Neural progenitor cell (in vitro differentiated cells): ENCODE results near the gene TRAF7. TPM values are rescaled to one million over a fixed set of nuclear protein-coding genes. Genes with fewer than 3 reads are reported as not detected.

Source experiments
- DNase-seq: peaks from one replicate; pipeline ENCODE4 v3.0.0-alpha.2; 2016; ENCODE audit warnings: low spot score
- H2AFZ ChIP-seq: fragments of 200-600 bp; sonication (generic); replicated peaks from 2 replicates; pipeline ENCODE4 v1.6.1; 2016; ENCODE audit warnings: antibody characterized with exemption
- H3F3A ChIP-seq: fragments of 200-600 bp; sonication (generic); 2 replicates; pipeline ENCODE4 v1.6.1; 2016; ENCODE audit warnings: antibody characterized with exemption, low read depth
- H3K27ac ChIP-seq: fragments of 200-600 bp; sonication (generic); 2 replicates; pipeline ENCODE4 v1.5.1; 2016; ENCODE audit warnings: mild to moderate bottlenecking
- H3K27me3 ChIP-seq: fragments of 200-600 bp; sonication (generic); 2 replicates; pipeline ENCODE4 v1.6.1; 2016; ENCODE audit warnings: mild to moderate bottlenecking, moderate library complexity
- H3K36me3 ChIP-seq: fragments of 200-600 bp; sonication (generic); 2 replicates; pipeline ENCODE4 v1.5.1; 2016
- H3K4me1 ChIP-seq: fragments of 200-600 bp; sonication (generic); 2 replicates; pipeline ENCODE4 v1.6.1; 2016; ENCODE audit warnings: mixed run types
- H3K4me2 ChIP-seq: fragments of 200-600 bp; sonication (generic); 2 replicates; pipeline ENCODE4 v1.6.1; 2016
- H3K4me3 ChIP-seq: fragments of 200-600 bp; sonication (generic); 2 replicates; pipeline ENCODE4 v1.5.1; 2016
- H3K79me2 ChIP-seq: fragments of 200-600 bp; sonication (generic); 2 replicates; pipeline ENCODE4 v1.6.1; 2016; ENCODE audit warnings: low read depth
- H3K9ac ChIP-seq: fragments of 200-600 bp; sonication (generic); 2 replicates; pipeline ENCODE4 v1.6.1; 2016
- H3K9me3 ChIP-seq: fragments of 200-600 bp; sonication (generic); 2 replicates; pipeline ENCODE4 v1.5.1; 2016; ENCODE audit warnings: low read depth
- H4K20me1 ChIP-seq: fragments of 200-600 bp; sonication (generic); 2 replicates; pipeline ENCODE4 v1.6.1; 2016; ENCODE audit warnings: low read depth
- H3K27ac Mint-ChIP-seq: 3 replicates; pipeline ENCODE4 v1.8.0; 2021; ENCODE audit warnings: mixed read lengths
- H3K27me3 Mint-ChIP-seq: 2 replicates; pipeline ENCODE4 v1.8.0; 2022; ENCODE audit warnings: low read depth, mild to moderate bottlenecking, inconsistent platforms, moderate library complexity, mixed read lengths; ENCODE audit not compliant: insufficient read depth
- H3K36me3 Mint-ChIP-seq: 3 replicates; pipeline ENCODE4 v1.8.0; 2021; ENCODE audit warnings: mixed read lengths
- H3K4me1 Mint-ChIP-seq: 3 replicates; pipeline ENCODE4 v1.8.0; 2021; ENCODE audit warnings: mixed read lengths
- H3K4me3 Mint-ChIP-seq: 3 replicates; pipeline ENCODE4 v1.8.0; 2021; ENCODE audit warnings: mild to moderate bottlenecking, moderate library complexity, mixed read lengths
- H3K9me3 Mint-ChIP-seq: 3 replicates; pipeline ENCODE4 v1.8.0; 2020; ENCODE audit warnings: mixed read lengths
- EZH2 ChIP-seq: fragments of 200-600 bp; sonication (generic); IDR thresholded peaks from 2 replicates; pipeline ENCODE4 v1.6.1; 2017; ENCODE audit warnings: antibody characterized with exemption, mild to moderate bottlenecking, moderate library complexity
- EZH2phosphoT487 ChIP-seq: fragments of 200-600 bp; sonication (generic); IDR thresholded peaks from 2 replicates; pipeline ENCODE4 v1.6.1; 2017; ENCODE audit warnings: antibody characterized with exemption
- total RNA-seq: library from RNA; depleted of rRNA; stranded (reverse); fragments of >200 nt; gene quantifications from 2 replicates; pipeline ENCODE4 v1.2.3, GENCODE V29; 2015; ENCODE audit warnings: low replicate concordance
- TF ChIP-seq, protein P1 (sequence below): fragments of 200-600 bp; sonication (generic); IDR thresholded peaks from 2 replicates; pipeline ENCODE4 v1.5.1; 2017; ENCODE audit warnings: antibody characterized with exemption, mild to moderate bottlenecking

The TRAF7 gene
- total RNA-seq, 1 donor from 2014 or later = 24.1 TPM

DNA sequence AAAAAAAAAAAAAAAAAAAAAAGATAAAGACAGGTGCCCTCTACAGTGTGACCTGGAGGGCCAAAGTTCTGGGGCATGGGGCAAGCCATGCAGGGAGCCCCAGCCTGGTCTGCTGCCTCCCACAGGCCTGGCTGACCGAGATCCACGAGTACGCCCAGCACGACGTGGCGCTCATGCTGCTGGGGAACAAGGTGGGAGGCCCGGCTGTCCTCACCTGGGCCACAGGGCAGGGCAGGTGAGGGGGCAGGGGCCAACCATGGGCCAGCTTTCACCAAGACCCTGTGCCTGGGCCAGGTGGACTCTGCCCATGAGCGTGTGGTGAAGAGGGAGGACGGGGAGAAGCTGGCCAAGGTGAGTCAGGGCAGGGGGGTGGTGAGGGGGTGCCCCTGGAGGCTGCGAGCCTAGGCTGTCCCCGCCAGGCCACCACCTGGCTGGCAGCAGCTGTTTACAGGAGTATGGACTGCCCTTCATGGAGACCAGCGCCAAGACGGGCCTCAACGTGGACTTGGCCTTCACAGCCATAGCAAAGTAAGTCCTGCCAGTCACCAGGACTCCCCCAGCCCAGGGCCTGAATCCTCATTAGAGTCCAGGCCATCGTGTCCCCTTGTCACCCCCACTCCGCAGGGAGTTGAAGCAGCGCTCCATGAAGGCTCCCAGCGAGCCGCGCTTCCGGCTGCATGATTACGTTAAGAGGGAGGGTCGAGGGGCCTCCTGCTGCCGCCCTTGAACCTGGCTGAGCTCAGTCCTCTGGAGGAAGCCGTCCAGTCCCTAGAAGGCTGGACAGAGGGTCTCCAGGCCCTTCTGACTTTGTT, 2.7 kb upstream of the TRAF7 start:
- H3K36me3 ChIP-seq = no peaks in the 10 kb centered on the region
- H3K27me3 Mint-ChIP-seq = peaks cover 4% of the 10 kb centered on the region
- peak; percentile 33 for DNase-seq
- H3K9me3 Mint-ChIP-seq = no peaks in the 10 kb centered on the region
- peaks cover 58% of the 10 kb centered on the region for H3K4me1 Mint-ChIP-seq
- no peaks in the 10 kb centered on the region for H3K9me3 ChIP-seq
- no peak overlapping the region for H3K27ac ChIP-seq
- peak overlapping the region; percentile 97 for H3K4me3 ChIP-seq
- peaks cover 91% of the 10 kb centered on the region for H4K20me1 ChIP-seq
- TF ChIP-seq EZH2 = no peak
- H3K79me2 ChIP-seq = peaks cover 62% of the 10 kb centered on the region
- H3K9ac ChIP-seq = no peak overlapping the region
- no peak overlapping the region for H3K27ac Mint-ChIP-seq
- peaks cover 16% of the 10 kb centered on the region for H3K27me3 ChIP-seq
- peaks cover 55% of the 10 kb centered on the region for H3K4me1 ChIP-seq
- H3K4me3 Mint-ChIP-seq = peak overlapping the region; percentile 93
- no peak overlapping the region for H2AFZ ChIP-seq
- peaks cover 7% of the 10 kb centered on the region for H3K36me3 Mint-ChIP-seq
- H3F3A ChIP-seq = peaks cover 73% of the 10 kb centered on the region
- peak overlapping the region; percentile 96 for H3K4me2 ChIP-seq

DNA sequence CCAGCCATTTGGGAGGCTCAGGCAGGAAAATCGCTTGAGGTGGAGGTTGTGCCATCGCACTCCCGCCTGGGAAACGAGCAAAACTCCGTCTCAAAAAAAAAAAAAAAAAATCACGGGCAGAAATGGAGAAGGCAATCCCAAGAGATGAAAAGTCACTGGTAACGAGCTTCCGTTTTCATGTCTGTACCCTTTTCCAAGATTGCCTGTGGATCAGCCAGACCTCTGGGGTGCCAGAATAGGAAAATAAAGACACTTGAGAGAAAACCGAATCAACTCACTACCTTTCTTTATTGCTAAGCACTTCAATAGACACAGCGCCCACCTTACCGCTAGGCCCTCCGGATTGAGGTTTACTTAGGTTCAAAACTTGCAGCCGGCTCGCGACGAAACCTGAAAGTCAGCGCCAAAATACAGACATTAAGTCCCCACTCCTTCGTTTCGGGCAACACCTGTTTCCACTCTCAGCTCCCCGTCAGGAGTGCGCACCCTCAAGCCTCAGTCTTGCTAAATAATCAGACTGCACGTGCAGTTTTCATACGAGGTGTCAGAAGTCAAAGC, 970 bp upstream of the TRAF7 start:
- Mint-ChIP-seq H3K4me1 (peaks cover 63% of the 10 kb centered on the region), H3K27ac (peak overlapping the region; percentile 57), H3K27me3 (peaks cover 4% of the 10 kb centered on the region), H3K9me3 (no peaks in the 10 kb centered on the region), H3K36me3 (peaks cover 7% of the 10 kb centered on the region), H3K4me3 (peak overlapping the region; percentile 93)
- Histone ChIP-seq H3K27me3 (peaks cover 7% of the 10 kb centered on the region), H3K4me3 (peak overlapping the region; percentile 97), H3K4me1 (peaks cover 55% of the 10 kb centered on the region), H3K4me2 (peak overlapping the region; percentile 96), H3K9ac (peak overlapping the region; percentile 74), H3K9me3 (no peaks in the 10 kb centered on the region), H4K20me1 (peaks cover 91% of the 10 kb centered on the region), H3K79me2 (peaks cover 80% of the 10 kb centered on the region), H3F3A (peaks cover 59% of the 10 kb centered on the region), H2AFZ (no peak overlapping the region), H3K36me3 (no peaks in the 10 kb centered on the region), H3K27ac (no peak overlapping the region)
- DNase-seq = no peak
- no peak for TF ChIP-seq EZH2phosphoT487
- TF ChIP-seq, protein P1, sequence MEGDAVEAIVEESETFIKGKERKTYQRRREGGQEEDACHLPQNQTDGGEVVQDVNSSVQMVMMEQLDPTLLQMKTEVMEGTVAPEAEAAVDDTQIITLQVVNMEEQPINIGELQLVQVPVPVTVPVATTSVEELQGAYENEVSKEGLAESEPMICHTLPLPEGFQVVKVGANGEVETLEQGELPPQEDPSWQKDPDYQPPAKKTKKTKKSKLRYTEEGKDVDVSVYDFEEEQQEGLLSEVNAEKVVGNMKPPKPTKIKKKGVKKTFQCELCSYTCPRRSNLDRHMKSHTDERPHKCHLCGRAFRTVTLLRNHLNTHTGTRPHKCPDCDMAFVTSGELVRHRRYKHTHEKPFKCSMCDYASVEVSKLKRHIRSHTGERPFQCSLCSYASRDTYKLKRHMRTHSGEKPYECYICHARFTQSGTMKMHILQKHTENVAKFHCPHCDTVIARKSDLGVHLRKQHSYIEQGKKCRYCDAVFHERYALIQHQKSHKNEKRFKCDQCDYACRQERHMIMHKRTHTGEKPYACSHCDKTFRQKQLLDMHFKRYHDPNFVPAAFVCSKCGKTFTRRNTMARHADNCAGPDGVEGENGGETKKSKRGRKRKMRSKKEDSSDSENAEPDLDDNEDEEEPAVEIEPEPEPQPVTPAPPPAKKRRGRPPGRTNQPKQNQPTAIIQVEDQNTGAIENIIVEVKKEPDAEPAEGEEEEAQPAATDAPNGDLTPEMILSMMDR = no peak
- TF ChIP-seq EZH2 = no peak

DNA sequence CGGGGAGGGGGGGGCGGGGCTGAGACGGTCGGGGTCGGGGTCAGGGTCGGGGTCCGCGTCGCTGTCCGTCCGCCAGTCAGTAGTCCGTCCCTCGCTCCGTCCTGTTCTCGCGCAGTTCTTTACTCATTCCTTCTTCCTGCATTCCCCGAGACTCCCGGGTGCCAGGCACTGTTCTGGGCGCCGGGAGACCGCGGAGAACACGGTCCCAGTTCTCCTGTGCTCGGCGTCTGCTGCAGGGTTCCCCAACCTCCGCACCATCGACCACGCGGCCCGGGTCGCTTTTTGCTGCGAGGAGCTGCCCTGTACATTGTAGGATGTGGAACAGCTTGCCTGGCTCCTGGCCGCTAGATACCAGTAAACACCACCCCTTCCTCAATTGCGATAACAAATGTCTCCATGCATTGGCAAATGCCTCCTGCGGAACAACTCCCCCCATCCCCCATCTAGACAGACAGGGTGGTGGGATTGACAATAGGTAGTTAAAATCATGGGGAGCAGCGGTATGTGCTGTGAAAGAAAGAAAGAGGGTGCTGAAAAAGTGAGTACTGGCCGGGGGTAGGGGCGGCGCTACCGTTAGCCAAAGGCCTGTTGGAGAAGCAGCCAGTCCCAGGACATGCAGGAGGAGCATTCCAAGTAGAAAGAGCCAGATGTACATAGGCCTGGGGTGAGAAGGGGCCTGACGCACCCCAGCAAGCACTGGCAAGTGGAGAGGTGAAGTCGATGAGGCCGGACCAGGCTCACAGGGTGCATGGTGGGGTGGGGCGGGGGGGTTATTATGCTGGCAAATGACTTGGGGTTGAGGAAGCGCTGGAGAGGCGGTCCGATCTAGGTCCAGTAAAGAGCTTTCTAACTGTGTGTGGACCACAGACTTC, 631 bp downstream of the TRAF7 start:
- no peak overlapping the region for H2AFZ ChIP-seq
- H3K4me2 ChIP-seq = peak overlapping the region; percentile 92
- no peak overlapping the region for H3K27ac ChIP-seq
- peaks cover 88% of the 10 kb centered on the region for H4K20me1 ChIP-seq
- H3K9ac ChIP-seq = peak overlapping the region; percentile 55
- no peaks in the 10 kb centered on the region for H3K36me3 ChIP-seq
- H3K79me2 ChIP-seq = peaks cover 91% of the 10 kb centered on the region
- peaks cover 5% of the 10 kb centered on the region for H3K36me3 Mint-ChIP-seq
- peak; percentile 61 for DNase-seq
- no peaks in the 10 kb centered on the region for H3K9me3 ChIP-seq
- H3K4me1 ChIP-seq = peaks cover 48% of the 10 kb centered on the region
- H3K9me3 Mint-ChIP-seq = no peaks in the 10 kb centered on the region
- H3K27me3 ChIP-seq = no peaks in the 10 kb centered on the region
- peaks cover 4% of the 10 kb centered on the region for H3K27me3 Mint-ChIP-seq
- H3K4me3 Mint-ChIP-seq = peak overlapping the region; percentile 94
- peaks cover 51% of the 10 kb centered on the region for H3K4me1 Mint-ChIP-seq
- peaks cover 47% of the 10 kb centered on the region for H3F3A ChIP-seq
- H3K27ac Mint-ChIP-seq = peak overlapping the region; percentile 57
- TF ChIP-seq EZH2 = no peak
- TF ChIP-seq, protein P1 = no peak
- TF ChIP-seq EZH2phosphoT487 = no peak
- peak overlapping the region; percentile 84 for H3K4me3 ChIP-seq
